GM12878 (cell line): ENCODE results near the gene SH2D7. TPM values are rescaled to one million over a fixed set of nuclear protein-coding genes. Genes with fewer than 3 reads are reported as not detected.

Source experiments
- ATAC-seq: fragments of 200-7000 bp; cut with Tn5 transposase; 3 replicates; pipeline ENCODE4 v1.9.1; 2020; ENCODE audit warnings: mild to moderate bottlenecking, moderate library complexity
- BruUV-seq: library from RNA; stranded (reverse); fragments of 400-500 nt; replicated peaks from 2 replicates; lab custom pipeline; 2021; lab: Mats Ljungman, UMichigan
- CTCF ChIA-PET: fragments of 300-600 bp; sonication (Branson Sonifier 250); formaldehyde crosslinking; extraction: SDS; loops from one replicate; lab custom pipeline; 2021; ENCODE audit warnings: inconsistent platforms; lab: Yijun Ruan, JAX
- POLR2A ChIA-PET: fragments of 350-600 bp; formaldehyde crosslinking; extraction: SDS; loops from one replicate; lab custom pipeline; 2021; ENCODE audit warnings: inconsistent platforms; lab: Charles Lee
- RAD21 ChIA-PET: fragments of 300-600 bp; sonication (Branson Sonifier 250); formaldehyde crosslinking; loops from one replicate; lab custom pipeline; 2023; ENCODE audit warnings: antibody characterized with exemption; ENCODE audit not compliant: unreplicated experiment; lab: Charles Lee
- SMC1A ChIA-PET: fragments of 300-600 bp; sonication (Branson Sonifier 250); formaldehyde crosslinking; loops from one replicate; lab custom pipeline; 2023; ENCODE audit not compliant: unreplicated experiment, uncharacterized antibody; lab: Charles Lee
- DNase-seq: peaks from one replicate; pipeline ENCODE4 v3.0.0-alpha.2; 2011; ENCODE audit warnings: low read depth, low spot score
- FAIRE-seq: peaks from 3 replicates; lab custom pipeline; 2011; peaks lifted over from hg19 to GRCh38; lab: Jason Lieb, UNC
- H2AFZ ChIP-seq: 2 replicates; pipeline ENCODE4 v1.6.0; 2011; ENCODE audit warnings: low read depth, low read length, control low read depth; ENCODE audit not compliant: control insufficient read depth
- H3K27ac ChIP-seq: 2 replicates; pipeline ENCODE4 v1.5.1; 2011; ENCODE audit warnings: control low read depth; ENCODE audit not compliant: control insufficient read depth, insufficient read depth
- H3K27me3 ChIP-seq, 2 experiments: replicated peaks in 1 of 2; 2 replicates each; pipeline versions ENCODE4 v1.6.0 to v1.6.1; 2011; ENCODE audit warnings: low read length in 1 of 2; ENCODE audit not compliant: control insufficient read depth in 2 of 2, insufficient read depth in 2 of 2
- H3K36me3 ChIP-seq, 2 experiments: 2 replicates each; pipeline ENCODE4 v1.5.1; 2011; ENCODE audit warnings: low read length in 1 of 2; ENCODE audit not compliant: control insufficient read depth in 2 of 2, insufficient read depth in 2 of 2
- H3K4me1 ChIP-seq: 2 replicates; pipeline ENCODE4 v1.6.1; 2011; ENCODE audit warnings: mild to moderate bottlenecking, low read length, moderate library complexity, mixed read lengths; ENCODE audit not compliant: control insufficient read depth, insufficient read depth
- H3K4me2 ChIP-seq: 2 replicates; pipeline ENCODE4 v1.6.0; 2011; ENCODE audit warnings: control low read depth; ENCODE audit not compliant: control insufficient read depth, insufficient read depth
- H3K4me3 ChIP-seq: fragments of 200-600 bp; sonication (generic); 2 replicates; pipeline ENCODE4 v1.5.1; 2016
- H3K79me2 ChIP-seq: 2 replicates; pipeline ENCODE4 v1.6.0; 2011; ENCODE audit warnings: low read length; ENCODE audit not compliant: control insufficient read depth, insufficient read depth
- H3K9ac ChIP-seq: 2 replicates; pipeline ENCODE4 v1.8.0; 2011; ENCODE audit warnings: low read length, control low read depth, mixed read lengths; ENCODE audit not compliant: control insufficient read depth, insufficient read depth
- H3K9me3 ChIP-seq: replicated peaks from 3 replicates; pipeline ENCODE4 v1.5.1; 2011; ENCODE audit warnings: mild to moderate bottlenecking, low read length; ENCODE audit not compliant: control insufficient read depth, insufficient read depth
- H4K20me1 ChIP-seq: 2 replicates; pipeline ENCODE4 v1.6.0; 2011; ENCODE audit not compliant: control insufficient read depth, insufficient read depth
- ATF3 ChIP-seq: IDR thresholded peaks from 2 replicates; pipeline ENCODE4 v1.6.1; 2011; ENCODE audit warnings: low read depth, mild to moderate bottlenecking, low read length, moderate library complexity, borderline replicate concordance; ENCODE audit errors: extremely low read depth
- CBFB ChIP-seq: IDR thresholded peaks from 2 replicates; pipeline ENCODE4 v1.6.1; 2016; ENCODE audit warnings: antibody characterized with exemption, low read depth
- CTCF ChIP-seq, 3 experiments: IDR thresholded peaks in 2 of 3; conservative IDR thresholded peaks in 1 of 3; 2 replicates each; pipeline ENCODE4 v1.5.1; 2011; ENCODE audit warnings: low read depth in 3 of 3, low read length in 3 of 3, mild to moderate bottlenecking in 3 of 3, control low read depth in 2 of 3, moderate library complexity in 2 of 3, inconsistent platforms in 1 of 3, mixed read lengths in 1 of 3; ENCODE audit not compliant: control insufficient read depth in 2 of 3, insufficient read depth in 1 of 3; ENCODE audit errors: extremely low read depth in 1 of 3
- ELK1 ChIP-seq: IDR thresholded peaks from 2 replicates; pipeline ENCODE4 v1.6.1; 2012; ENCODE audit warnings: low read depth, low read length, improper control_type of control experiment
- FOXK2 ChIP-seq: fragments of 450-650 bp; IDR thresholded peaks from 2 replicates; pipeline ENCODE4 v1.6.1; 2017; ENCODE audit warnings: mild to moderate bottlenecking, moderate library complexity
- IKZF2 ChIP-seq, 2 experiments: fragments of 450-650 bp; IDR thresholded peaks; 2 replicates each; pipeline ENCODE4 v1.6.1; 2017; ENCODE audit warnings: mild to moderate bottlenecking in 2 of 2, moderate library complexity in 2 of 2
- IRF5 ChIP-seq: fragments of 450-650 bp; IDR thresholded peaks from 2 replicates; pipeline ENCODE4 v1.6.1; 2017; ENCODE audit warnings: borderline replicate concordance
- JUND ChIP-seq: IDR thresholded peaks from 2 replicates; pipeline ENCODE4 v1.6.1; 2012; ENCODE audit warnings: low read depth, mild to moderate bottlenecking, low read length, improper control_type of control experiment, moderate library complexity
- KLF5 ChIP-seq: fragments of 450-650 bp; IDR thresholded peaks from 2 replicates; pipeline ENCODE4 v1.6.1; 2014; ENCODE audit warnings: mild to moderate bottlenecking; ENCODE audit not compliant: partially characterized antibody
- PML ChIP-seq: IDR thresholded peaks from 2 replicates; pipeline ENCODE4 v1.6.1; 2012; ENCODE audit warnings: low read length, inconsistent platforms
- SPI1 ChIP-seq: IDR thresholded peaks from 2 replicates; pipeline ENCODE4 v1.6.1; 2011; ENCODE audit warnings: low read depth, mild to moderate bottlenecking, low read length, moderate library complexity, borderline replicate concordance; ENCODE audit not compliant: insufficient read depth
- STAT3 ChIP-seq: IDR thresholded peaks from 2 replicates; pipeline ENCODE4 v1.6.1; 2011; ENCODE audit warnings: low read depth, low read length, improper control_type of control experiment
- YBX1 ChIP-seq: fragments of 450-650 bp; IDR thresholded peaks from 2 replicates; pipeline ENCODE4 v1.6.1; 2016; ENCODE audit warnings: antibody characterized with exemption
- ZNF24 ChIP-seq: fragments of 450-650 bp; IDR thresholded peaks from 2 replicates; pipeline ENCODE4 v1.6.1; 2017; ENCODE audit warnings: antibody characterized with exemption, mild to moderate bottlenecking
- WGBS: methylation state at CpG from one replicate; pipeline ENCODE4 v1.1.6; 2016; ENCODE audit warnings: low lambda C conversion rate; ENCODE audit not compliant: insufficient replicate concordance, insufficient coverage; ENCODE audit errors: missing lambda C conversion rate; 5-methylcytosine and 5-hydroxymethylcytosine counted together
- in situ Hi-C: fragments of 300-500 bp; cut with MboI; formaldehyde crosslinking; loops from 9 replicates; pipeline ENCODE4 v1.14.3; 2018; ENCODE audit warnings: mixed read lengths
- intact Hi-C: fragments of 100-400 bp; cut with micrococcal nuclease; formaldehyde crosslinking; loops from one replicate; pipeline ENCODE4 v1.14.2; 2022; ENCODE audit not compliant: unreplicated experiment
- polyA plus RNA-seq, 11 experiments: library from polyadenylated mRNA; depleted of rRNA in 4 of 11; unstranded in 6 of 11; stranded (reverse) in 5 of 11; fragments of >200 nt; fragmentation: Nextera tagmentation in 4 of 11; fragmentation: Illumina TruSeq in 1 of 11; extraction: Ambion mirVana in 4 of 11; extraction: Trizol in 1 of 11; gene quantifications; 1 replicate in 1 of 11; 2 replicates in 10 of 11; pipeline versions ENCODE4 v1.2.1 to v1.2.3, GENCODE V29; 2011 to 2016; ENCODE audit warnings: inconsistent platforms in 2 of 11, missing spikeins in 2 of 11, low read depth in 1 of 11
- total RNA-seq, 4 experiments: library from RNA; depleted of rRNA in 3 of 4; stranded (reverse); fragments of >200 nt in 3 of 4; fragmentation: Illumina TruSeq in 1 of 4; extraction: Trizol in 1 of 4; gene quantifications; 2 replicates each; pipeline versions ENCODE4 v1.2.1 to v1.2.3, GENCODE V29; 2013 to 2021

SH2D7 gene
- total and polyA plus RNA-seq, 10 of the 15 experiments (the other 5 are each of a cell fraction or from before 2014, with no cell fraction given) = 0.04 to 0.06 TPM; not detected in 8

- BruUV-seq = no TSS peak
- H3K9ac ChIP-seq = no peak overlapping the region
- no peaks in the 10 kb centered on the region for H4K20me1 ChIP-seq
- H3K4me3 ChIP-seq = no peak overlapping the region
- H2AFZ ChIP-seq = no peak overlapping the region
- H3K4me2 ChIP-seq = no peak overlapping the region
- RAD21 ChIA-PET = interaction anchor here (1.0 to 3.7 kb wide), 4 partner anchors 9 to 42 kb away, joined by 3 to 48 read pairs (median 8); no protein-coding TSS in a partner anchor
- intact Hi-C loops = no loop called here
- TF ChIP-seq STAT3 (no peak), FOXK2 (no peak), SPI1 (no peak), IRF5 (no peak), ZNF24 (no peak), ATF3 (no peak), IKZF2 (IDR thresholded peaks at IDR 0.05) (no peak), YBX1 (no peak), JUND (no peak), ELK1 (no peak), CBFB (no peak), CTCF (IDR thresholded peaks at IDR 0.05 in 2 of 3, conservative IDR thresholded peaks at IDR 0.05 in 1 of 3; ENCODE audit: control insufficient read depth in 2 of 3, extremely low read depth in 1 of 3, insufficient read depth in 1 of 3, low read depth in 3 of 3, low read length in 3 of 3) (no peak), KLF5 (no peak), PML (no peak)
- DNase-seq = no peak
- no peak for ATAC-seq
- no peaks in the 10 kb centered on the region for H3K27me3 ChIP-seq
- CTCF ChIA-PET = interaction anchor here (0.6 to 8.2 kb wide), 7 partner anchors 10 to 263 kb away, joined by 3 to 87 read pairs (median 8); no protein-coding TSS in a partner anchor
- peaks cover 66% of the 10 kb centered on the region for H3K4me1 ChIP-seq
- H3K36me3 ChIP-seq = no peaks in the 10 kb centered on the region; a peak in 1 of 4 replicates
- no peak for FAIRE-seq
- POLR2A ChIA-PET = interaction anchor here (0.9 to 5.7 kb wide), 4 partner anchors 9 to 28 kb away, joined by 3 to 50 read pairs (median 16); no protein-coding TSS in a partner anchor
- no peak overlapping the region for H3K27ac ChIP-seq
- no peaks in the 10 kb centered on the region for H3K9me3 ChIP-seq
- 87% methylated on average over 5 of the region's 5 CpGs for WGBS
- in situ Hi-C loops = no loop called here
- SMC1A ChIA-PET = interaction anchor here (1.4 to 8.1 kb wide), 7 partner anchors 10 to 41 kb away, joined by 3 to 119 read pairs (median 8); no protein-coding TSS in a partner anchor
- peaks cover 97% of the 10 kb centered on the region for H3K79me2 ChIP-seq
These were observed 32.1 kb upstream of the SH2D7 start for GRCh38 chr15:78060232-78060631.
